NCI-H2227 (cell line): ENCODE results near the gene PRIM2.
"Not testable (repeated sequence)": the region's sequence is repeated elsewhere in the genome, so short reads cannot be mapped to it uniquely, and the experiment has no call there.

Source experiments
- DNase-seq: peaks from one replicate; lab custom pipeline; 2025; ENCODE audit not compliant: unreplicated experiment; lab: John Stamatoyannopoulos, UW

Gene PRIM2

DNA sequence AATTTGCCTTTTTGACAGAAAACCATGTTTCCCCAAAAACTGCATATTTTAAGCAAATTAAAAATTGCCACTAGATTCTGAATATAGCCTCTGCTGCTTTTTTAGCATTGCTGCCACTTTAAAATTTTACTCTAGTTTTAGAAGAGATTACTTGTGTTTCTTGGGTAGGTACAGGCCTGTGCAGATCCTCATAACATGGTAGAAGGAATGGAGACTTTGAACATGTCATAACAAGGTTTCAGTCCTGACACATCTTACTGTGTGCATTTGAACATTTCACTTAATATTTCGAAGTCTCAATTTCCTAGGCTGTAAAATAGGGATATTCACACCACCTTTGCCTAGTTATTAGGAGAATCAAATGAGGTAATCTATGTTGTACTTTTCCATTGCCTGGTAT lies 259.6 kb downstream of the PRIM2 start:
- not testable (repeated sequence) for DNase-seq

DNA sequence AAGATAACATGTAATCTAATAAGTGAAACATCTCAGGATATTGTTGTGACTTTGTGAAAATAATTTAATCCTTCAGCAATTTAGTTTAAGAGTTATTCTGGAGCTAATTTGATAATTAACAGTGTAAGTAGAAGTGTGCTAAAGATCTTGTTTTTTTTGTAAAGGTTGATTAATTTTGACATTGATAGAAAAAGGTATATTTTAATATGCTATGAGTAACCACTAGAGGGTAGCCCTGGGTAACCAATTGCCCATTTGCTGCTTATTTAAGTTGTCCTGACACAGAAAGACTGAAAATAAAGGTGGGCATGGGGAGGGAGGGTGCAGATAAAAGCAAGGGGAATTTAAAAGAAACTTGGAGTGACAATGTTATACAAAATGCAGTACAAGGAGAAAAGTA lies 262.1 kb downstream of the PRIM2 start:
- DNase-seq, result not testable (repeated sequence)

DNA sequence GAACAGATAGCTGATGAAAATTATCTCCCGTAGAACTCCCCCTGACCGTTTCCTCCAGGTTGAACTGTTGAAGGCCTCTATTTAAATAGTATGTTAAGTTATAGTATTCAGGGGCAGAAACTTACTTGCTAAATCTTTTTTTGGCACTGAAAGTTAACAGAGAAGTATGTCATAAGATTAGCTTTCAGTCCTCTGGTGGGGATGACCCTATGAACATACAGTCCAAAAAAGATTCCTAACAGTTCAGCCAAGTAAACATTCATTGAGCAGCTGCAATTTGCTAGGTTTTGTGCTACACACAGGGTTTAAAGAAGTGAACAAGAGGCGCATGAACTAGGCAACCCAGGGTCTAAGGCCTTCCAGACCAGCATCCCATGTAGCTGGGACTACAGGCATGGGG lies 264.2 kb downstream of the PRIM2 start:
- not testable (repeated sequence) for DNase-seq

DNA sequence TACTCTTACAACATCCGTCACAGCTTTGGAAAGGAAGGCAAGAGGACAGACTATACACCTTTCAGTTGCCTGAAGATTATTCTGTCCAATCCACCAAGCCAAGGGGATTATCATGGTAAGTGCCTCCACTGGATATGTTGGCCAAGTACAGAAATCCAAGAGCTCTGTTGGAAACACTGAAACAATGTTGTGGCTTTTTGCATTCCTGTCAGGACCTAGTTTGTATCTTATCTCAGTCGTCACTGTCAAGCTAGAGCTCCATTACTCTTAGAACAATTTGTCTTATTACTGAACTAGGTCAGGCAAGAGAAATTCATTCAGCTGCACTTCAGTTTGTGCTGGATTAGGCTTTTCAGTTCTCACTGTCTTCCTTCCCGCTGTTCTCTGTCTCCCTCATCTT lies 283.7 kb downstream of the PRIM2 start:
- not testable (repeated sequence) for DNase-seq

DNA sequence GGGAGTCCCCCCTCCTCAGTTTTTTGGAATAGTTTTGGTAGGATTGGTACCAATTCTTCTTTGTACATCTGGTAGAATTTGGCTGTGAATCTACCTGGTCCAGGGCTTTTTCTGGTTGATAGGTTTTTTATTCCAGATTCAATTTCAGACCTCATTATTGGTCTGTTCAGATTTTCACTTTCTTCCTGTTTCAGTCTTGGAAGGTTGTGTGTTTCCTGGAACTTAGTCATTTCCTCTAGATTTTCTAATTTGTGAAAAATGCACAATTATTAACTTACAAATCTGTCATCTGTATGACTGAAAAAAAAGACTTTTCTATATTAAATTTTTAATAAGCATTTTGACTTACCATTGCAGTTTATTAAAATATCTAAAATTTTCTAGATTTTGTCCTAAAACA lies 287.9 kb downstream of the PRIM2 start:
- not testable (repeated sequence) for DNase-seq

DNA sequence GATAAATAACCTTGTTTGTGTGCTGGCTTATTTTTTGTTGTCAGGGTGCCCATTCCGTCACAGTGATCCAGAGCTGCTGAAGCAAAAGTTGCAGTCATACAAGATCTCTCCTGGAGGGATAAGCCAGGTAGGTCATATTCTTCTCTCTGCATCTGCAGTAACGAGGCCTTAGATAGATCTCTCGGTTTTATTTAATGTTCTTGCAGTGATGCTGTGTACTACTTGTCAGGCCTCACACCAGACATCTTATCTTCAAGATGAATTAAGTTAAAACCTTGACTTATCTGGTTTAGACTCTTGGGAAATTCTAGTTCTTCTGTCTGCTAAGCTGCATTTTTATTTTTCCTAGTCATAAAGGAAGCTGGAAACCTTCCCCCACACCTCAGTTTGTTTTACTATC lies 288.9 kb downstream of the PRIM2 start:
- not testable (repeated sequence) for DNase-seq

DNA sequence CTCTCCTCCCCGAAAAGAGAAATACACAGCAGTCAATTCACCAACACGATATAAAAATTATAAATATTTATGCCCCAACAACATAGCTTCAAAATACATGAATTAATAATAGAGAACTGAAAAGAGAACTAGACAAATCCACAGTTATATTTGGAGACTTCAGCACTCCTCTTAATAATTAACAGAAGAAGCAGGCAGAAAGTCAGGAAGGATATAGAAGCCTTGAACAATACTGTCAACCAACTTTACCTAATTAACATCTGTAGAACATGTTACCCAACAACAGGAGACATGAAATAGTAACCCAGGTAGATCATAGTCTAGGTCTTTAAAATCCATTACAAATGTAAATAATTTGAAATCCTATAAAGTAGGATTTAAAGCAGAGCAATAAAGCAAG lies 293.2 kb downstream of the PRIM2 start:
- not testable (repeated sequence) for DNase-seq

DNA sequence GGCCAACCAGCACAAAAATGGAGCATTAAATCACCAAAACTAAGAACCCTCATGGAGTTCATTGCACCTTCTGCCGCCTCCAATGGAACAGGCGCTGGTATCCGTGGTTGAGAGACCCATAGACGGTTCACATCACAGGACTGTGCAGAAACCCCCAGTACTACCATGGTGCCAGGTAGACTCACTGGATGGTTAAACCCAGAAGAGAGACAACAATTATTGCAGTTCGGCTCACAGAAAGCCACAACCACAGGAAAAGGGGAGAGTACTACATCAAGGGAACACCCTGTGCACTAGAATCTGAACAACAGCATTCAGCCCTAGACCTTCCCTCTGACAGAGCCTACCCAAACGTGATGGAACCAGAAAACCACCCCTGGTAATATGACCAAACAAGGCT lies 301.5 kb downstream of the PRIM2 start:
- DNase-seq, result not testable (repeated sequence)

DNA sequence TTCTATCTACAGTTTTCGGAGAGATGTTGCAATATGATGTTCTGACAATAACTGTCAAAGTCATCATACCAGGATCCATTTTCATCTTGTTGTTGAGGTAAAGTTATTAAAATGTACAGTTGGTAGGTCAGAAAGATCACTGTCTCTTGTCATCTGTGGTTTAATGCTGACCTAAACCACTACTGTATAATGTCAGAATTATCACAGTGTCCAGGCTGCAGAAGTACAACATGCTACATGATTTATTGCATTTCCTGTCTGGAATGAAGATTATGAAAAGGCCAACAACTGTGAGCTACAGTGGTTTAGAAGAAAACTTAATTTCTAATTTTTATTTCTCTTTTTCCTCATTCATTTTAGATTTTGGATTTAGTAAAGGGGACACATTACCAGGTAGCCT lies 314.3 kb downstream of the PRIM2 start:
- DNase-seq, result not testable (repeated sequence)

DNA sequence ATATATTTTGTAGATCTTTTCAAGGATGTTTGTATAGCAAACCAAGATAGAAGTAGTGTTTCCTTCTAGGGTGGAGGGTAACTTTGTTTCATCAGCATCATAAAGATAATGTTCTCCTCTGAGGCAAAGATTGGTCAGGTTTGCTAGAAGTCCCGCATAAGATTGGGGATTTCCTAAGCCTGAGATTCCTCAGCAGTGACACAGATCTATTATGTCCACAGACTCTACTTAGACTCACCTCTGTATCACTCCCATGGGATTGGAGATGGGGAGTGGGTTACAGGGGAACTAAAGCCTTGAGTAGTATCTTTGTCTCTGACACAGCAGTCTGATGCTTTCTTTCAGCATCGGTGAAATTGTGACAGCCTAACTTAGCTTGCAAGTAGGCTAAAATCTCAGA lies 341.1 kb downstream of the PRIM2 start:
- not testable (repeated sequence) for DNase-seq

DNA sequence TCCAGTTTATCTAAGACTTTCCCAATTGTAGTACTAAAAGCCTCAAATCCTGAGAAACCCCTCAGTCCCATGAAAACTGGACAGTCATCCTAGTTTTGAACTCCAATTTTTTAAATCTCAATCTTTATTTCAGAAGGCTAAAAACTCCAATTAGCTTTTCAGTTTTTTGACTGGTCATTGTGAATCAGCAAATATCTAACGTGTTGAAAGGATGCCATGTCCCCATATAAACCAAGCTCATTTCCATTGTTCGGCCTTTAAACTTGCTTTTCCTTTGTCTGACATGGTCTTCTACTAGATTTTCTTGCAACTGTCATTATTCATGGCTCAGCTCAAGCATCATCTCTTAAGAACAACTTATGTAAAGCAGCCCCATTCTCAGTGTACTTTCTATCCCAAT lies 342.4 kb downstream of the PRIM2 start:
- DNase-seq, result not testable (repeated sequence)

DNA sequence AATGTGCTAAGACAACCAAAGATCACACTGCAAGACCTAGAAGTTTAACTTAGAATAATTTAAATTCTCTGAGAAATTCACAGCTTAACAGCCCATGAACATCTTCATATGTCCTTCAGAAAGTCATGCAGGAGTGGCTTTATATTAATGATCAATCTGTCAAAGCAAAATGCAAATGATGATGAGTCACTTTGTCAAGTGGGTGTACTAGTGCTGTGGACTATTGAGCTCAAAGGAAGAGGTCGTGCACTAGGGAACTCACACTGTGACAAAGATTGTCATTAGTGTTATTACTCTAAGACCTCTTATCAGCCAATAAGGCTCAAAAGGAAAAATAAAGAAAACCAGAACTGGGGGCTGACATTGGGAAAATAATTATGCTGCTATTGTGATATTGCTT lies 343.5 kb downstream of the PRIM2 start:
- DNase-seq, result not testable (repeated sequence)

DNA sequence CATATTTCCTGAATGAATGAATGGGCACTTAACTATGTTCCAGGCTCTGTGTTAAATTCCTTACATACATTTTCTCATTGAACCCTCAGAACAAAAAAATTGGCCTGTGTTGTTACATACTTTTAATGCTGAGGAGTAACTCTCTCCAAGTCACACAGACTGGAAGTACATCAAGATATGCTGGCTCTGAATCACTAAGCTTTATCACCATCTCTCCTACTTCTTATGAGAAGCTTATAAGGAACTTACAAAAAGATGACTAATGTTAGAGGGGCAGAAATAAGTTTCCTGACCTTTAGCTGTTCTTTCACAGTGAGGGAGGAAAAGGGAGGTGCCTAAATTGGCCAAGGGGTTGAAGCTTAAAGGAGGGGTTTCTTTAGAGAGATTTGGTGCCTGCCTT lies 350.7 kb downstream of the PRIM2 start:
- not testable (repeated sequence) for DNase-seq

DNA sequence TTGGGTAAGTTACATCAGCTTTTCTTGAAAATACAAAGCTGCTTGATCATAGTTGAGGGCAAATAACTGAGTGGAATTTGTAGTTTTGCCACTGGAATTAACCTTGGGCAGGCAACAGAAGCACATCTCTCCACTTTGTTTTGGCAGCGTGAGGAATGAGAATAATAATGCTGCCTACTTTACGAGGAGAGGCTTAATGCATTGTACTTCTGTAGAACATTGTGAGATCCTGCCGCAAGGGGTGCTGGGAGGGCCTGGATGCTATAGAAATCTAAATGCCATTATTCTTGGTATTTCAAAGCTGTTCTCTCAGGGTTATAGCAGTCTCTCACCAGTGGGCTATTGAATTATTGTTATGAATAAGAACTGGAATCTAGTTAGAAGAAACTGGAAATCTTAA lies 353.8 kb downstream of the PRIM2 start:
- not testable (repeated sequence) for DNase-seq

DNA sequence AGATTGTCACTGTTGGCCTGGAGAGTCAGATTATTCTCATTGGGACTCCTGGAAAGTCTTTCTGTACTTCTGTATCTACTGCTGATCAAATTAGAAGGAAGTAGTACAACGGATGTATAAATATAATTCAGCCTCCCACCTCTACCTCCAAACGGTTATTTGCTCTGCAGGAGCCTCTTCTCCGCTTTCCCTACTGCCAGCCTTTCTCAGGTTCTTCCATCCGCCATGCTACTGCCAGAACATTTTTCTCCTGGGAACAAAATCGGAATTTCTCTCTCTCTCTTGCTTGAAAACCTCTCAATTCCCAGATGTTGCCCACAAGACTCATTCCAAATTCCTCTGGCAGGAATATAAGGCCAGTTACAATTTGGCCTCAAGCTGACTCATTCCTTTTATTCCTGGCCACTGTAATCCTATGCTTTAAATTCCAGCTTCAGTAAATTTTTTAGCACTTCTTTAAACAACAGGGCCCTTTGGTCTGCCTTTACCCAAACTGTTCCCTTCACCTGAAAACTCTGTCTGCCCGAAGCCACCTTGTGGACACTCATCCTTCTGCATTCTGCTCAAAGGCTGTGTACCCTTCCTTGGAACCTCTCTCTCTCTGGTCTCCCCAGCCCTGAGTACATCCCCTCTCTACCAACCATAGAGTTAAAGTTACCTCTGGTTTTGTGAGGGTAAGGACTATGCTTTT lies 354.7 kb downstream of the PRIM2 start:
- DNase-seq, result not testable (repeated sequence)

DNA sequence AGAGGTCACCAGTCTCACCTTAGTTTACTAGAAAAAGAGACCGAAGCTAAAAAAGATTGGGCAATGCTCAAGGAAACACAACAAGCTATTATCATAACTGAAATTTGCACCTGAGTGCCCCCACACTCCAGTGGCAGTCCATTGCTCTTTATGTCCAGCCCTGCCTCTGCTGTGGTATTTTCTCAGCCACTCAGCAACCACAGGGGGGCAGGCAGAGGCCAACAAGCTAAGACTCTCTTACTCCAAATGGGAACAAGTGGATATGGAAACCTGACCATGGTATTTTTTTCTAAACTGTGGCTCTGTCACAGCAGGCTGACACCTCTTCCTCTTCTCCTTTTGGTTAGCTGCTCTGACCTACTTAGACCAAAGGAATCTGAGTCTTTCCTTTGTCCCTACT lies 355.9 kb downstream of the PRIM2 start:
- DNase-seq, result not testable (repeated sequence)

DNA sequence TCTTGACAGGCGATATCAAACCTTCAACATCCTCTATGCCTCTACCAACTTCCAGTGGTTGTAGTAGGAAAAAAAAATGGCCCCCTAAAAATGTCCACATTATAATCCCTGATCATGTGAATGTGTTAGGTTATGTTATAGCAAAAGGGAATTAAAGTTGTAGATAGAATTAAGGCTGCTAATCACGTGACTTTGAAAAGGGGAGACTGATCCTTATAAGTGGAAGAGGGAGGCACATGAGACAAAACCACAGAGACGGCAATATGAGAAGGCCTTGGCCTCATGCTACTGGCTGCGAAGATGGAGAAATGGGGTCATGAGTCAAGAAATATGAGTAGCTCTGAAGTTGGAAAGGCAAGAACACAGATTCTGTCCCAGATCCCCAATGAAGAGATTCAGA lies 358.0 kb downstream of the PRIM2 start:
- not testable (repeated sequence) for DNase-seq

DNA sequence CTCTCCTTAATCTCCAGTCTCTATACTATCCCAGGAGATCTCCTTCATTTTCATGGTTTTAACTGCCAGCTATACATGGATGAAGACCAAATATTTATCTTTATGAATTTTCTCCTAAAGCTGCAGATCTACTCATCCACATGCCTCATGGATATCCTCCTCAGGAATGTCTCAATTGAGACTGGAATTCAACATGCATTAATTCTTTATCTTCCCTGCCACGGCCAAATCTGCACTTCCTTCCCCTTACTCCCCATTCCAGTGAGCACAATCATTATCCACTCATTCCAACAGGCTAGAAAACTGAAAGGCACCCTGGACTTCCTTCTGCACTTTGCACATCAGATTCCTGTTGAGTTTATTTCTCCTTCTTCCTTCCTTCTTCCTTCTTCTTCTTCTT lies 379.0 kb downstream of the PRIM2 start:
- DNase-seq, result not testable (repeated sequence)
